Fibroblast of lung (primary cell): Measurements from ENCODE around the gene SLF1. TPM values are rescaled to one million over a fixed set of nuclear protein-coding genes. Genes with fewer than 3 reads are reported as not detected.

Experiments used
- DNase-seq, 2 donors: peaks; one replicate each; pipeline versions ENCODE4 v3.0.0 to v3.0.0-alpha.2; 2010; ENCODE audit warnings: low read depth in 2 of 2
- H2AFZ ChIP-seq: 2 replicates; pipeline ENCODE4 v1.5.1; 2012; ENCODE audit warnings: low read length, control low read depth, inconsistent platforms
- H3K27ac ChIP-seq: 2 replicates; pipeline ENCODE4 v1.5.1; 2011; ENCODE audit warnings: low read length, control low read depth; ENCODE audit not compliant: insufficient read depth
- H3K27me3 ChIP-seq: 2 replicates; pipeline ENCODE4 v1.5.1; 2011; ENCODE audit warnings: mild to moderate bottlenecking, low read length; ENCODE audit not compliant: control insufficient read depth, insufficient read depth
- H3K36me3 ChIP-seq: 2 replicates; pipeline ENCODE4 v1.5.1; 2011; ENCODE audit warnings: low read length; ENCODE audit not compliant: control insufficient read depth, insufficient read depth
- H3K4me1 ChIP-seq: 2 replicates; pipeline ENCODE4 v1.5.1; 2011; ENCODE audit warnings: low read length; ENCODE audit not compliant: control insufficient read depth, insufficient read depth; ENCODE audit errors: extremely low read depth
- H3K4me2 ChIP-seq: 2 replicates; pipeline ENCODE4 v1.5.1; 2011; ENCODE audit warnings: low read length, control low read depth; ENCODE audit not compliant: insufficient read depth; ENCODE audit errors: extremely low read depth
- H3K4me3 ChIP-seq, 4 experiments: fragments of 200-600 bp in 1 of 4; sonication (generic) in 1 of 4; replicated peaks in 1 of 4; 2 replicates each; pipeline ENCODE4 v1.5.1; 2011 to 2016; ENCODE audit warnings: low read length in 4 of 4, low read depth in 3 of 4, mild to moderate bottlenecking in 3 of 4, control low read depth in 2 of 4, inconsistent platforms in 1 of 4, mixed read lengths in 1 of 4; ENCODE audit not compliant: insufficient read depth in 1 of 4; ENCODE audit errors: control extremely low read depth in 1 of 4
- H3K79me2 ChIP-seq: 2 replicates; pipeline ENCODE4 v1.5.1; 2012; ENCODE audit warnings: mild to moderate bottlenecking, low read length, inconsistent platforms; ENCODE audit not compliant: control insufficient read depth, insufficient read depth
- H3K9ac ChIP-seq: 2 replicates; pipeline ENCODE4 v1.5.1; 2011; ENCODE audit warnings: mild to moderate bottlenecking, low read length, control low read depth; ENCODE audit not compliant: insufficient read depth
- H3K9me3 ChIP-seq: 2 replicates; pipeline ENCODE4 v1.5.1; 2012; ENCODE audit warnings: low read depth, low read length; ENCODE audit not compliant: control insufficient read depth, insufficient read depth
- H4K20me1 ChIP-seq: 2 replicates; pipeline ENCODE4 v1.5.1; 2011; ENCODE audit warnings: low read length; ENCODE audit not compliant: control insufficient read depth, insufficient read depth; ENCODE audit errors: extremely low read depth
- CTCF ChIP-seq, 2 donors: IDR thresholded peaks in 1 of 2; conservative IDR thresholded peaks in 1 of 2; 1 replicate in 1 of 2; 2 replicates in 1 of 2; pipeline ENCODE4 v1.5.1; 2011 to 2012; ENCODE audit warnings: low read length in 2 of 2, control low read depth in 1 of 2, inconsistent platforms in 1 of 2, low read depth in 1 of 2, mild to moderate bottlenecking in 1 of 2
- EZH2 ChIP-seq: IDR thresholded peaks from 2 replicates; pipeline ENCODE4 v1.5.1; 2012; ENCODE audit warnings: low read length, control low read depth, mild to moderate bottlenecking; ENCODE audit errors: missing control alignments
- polyA plus RNA-seq, 2 donors: library from polyadenylated mRNA; depleted of rRNA in 1 of 2; stranded (reverse) in 1 of 2; unstranded in 1 of 2; fragments of >200 nt; gene quantifications; 2 replicates each; pipeline ENCODE4 v1.2.1, GENCODE V29; 2011 to 2012; ENCODE audit warnings: missing spikeins in 1 of 2
- total RNA-seq: library from RNA; depleted of rRNA; stranded (reverse); fragments of >200 nt; gene quantifications from 2 replicates; pipeline ENCODE4 v1.2.1, GENCODE V29; 2014

SLF1 gene
- total and polyA plus RNA-seq, 2 donors (not counting 1 experiment from before 2014, with no cell fraction given), result 3.1 to 4.5 TPM

- Histone ChIP-seq H3K4me3 (no peak overlapping the region), H3K27ac (no peak overlapping the region)
- TF ChIP-seq EZH2 (no peak), CTCF (conservative IDR thresholded peaks at IDR 0.05 in 1 of 2, IDR thresholded peaks at IDR 0.05 in 1 of 2; ENCODE audit: low read depth in 1 of 2, low read length in 2 of 2) (no peak)
Observed at GRCh38 chr5:94692581-94692980, 74.1 kb downstream of the SLF1 start.

GRCh38 chr5:94693043-94693822, 74.8 kb downstream of the SLF1 start:
- Histone ChIP-seq H3K4me3 (no peak overlapping the region), H3K4me2 (peak overlapping the region; percentile 50), H4K20me1 (no peaks in the 10 kb centered on the region), H3K9me3 (no peaks in the 10 kb centered on the region), H3K4me1 (peaks cover 8% of the 10 kb centered on the region), H3K36me3 (peaks cover 2% of the 10 kb centered on the region), H3K27ac (no peak overlapping the region), H3K9ac (no peak overlapping the region), H3K27me3 (no peaks in the 10 kb centered on the region), H3K79me2 (no peaks in the 10 kb centered on the region), H2AFZ (no peak overlapping the region)
- DNase-seq, result peak; percentile 86 to 94
- TF ChIP-seq EZH2, result no peak
- TF ChIP-seq CTCF (conservative IDR thresholded peaks at IDR 0.05 in 1 of 2, IDR thresholded peaks at IDR 0.05 in 1 of 2; ENCODE audit: low read depth in 1 of 2, low read length in 2 of 2), result peak; percentile 16 to 44

More at GRCh38 chr5:94692581-94692980, 74.1 kb downstream of the SLF1 start:
- no peak overlapping the region for H3K9ac ChIP-seq
- no peaks in the 10 kb centered on the region for H3K79me2 ChIP-seq
- peaks cover 8% of the 10 kb centered on the region for H3K4me1 ChIP-seq
- no peaks in the 10 kb centered on the region for H3K9me3 ChIP-seq
- peaks cover 2% of the 10 kb centered on the region for H3K36me3 ChIP-seq
- no peaks in the 10 kb centered on the region for H4K20me1 ChIP-seq
- H3K27me3 ChIP-seq, result no peaks in the 10 kb centered on the region
- H2AFZ ChIP-seq, result no peak overlapping the region
- no peak overlapping the region for H3K4me2 ChIP-seq
- DNase-seq, result no peak

GRCh38 chr5:94693845-94694370, 75.4 kb downstream of the SLF1 start:
- no peaks in the 10 kb centered on the region for H3K9me3 ChIP-seq
- H3K4me2 ChIP-seq, result no peak overlapping the region
- TF ChIP-seq EZH2, result no peak
- TF ChIP-seq CTCF (conservative IDR thresholded peaks at IDR 0.05 in 1 of 2, IDR thresholded peaks at IDR 0.05 in 1 of 2; ENCODE audit: low read depth in 1 of 2, low read length in 2 of 2), result no peak
- no peaks in the 10 kb centered on the region for H4K20me1 ChIP-seq
- no peaks in the 10 kb centered on the region for H3K36me3 ChIP-seq
- H3K27ac ChIP-seq, result no peak overlapping the region
- H2AFZ ChIP-seq, result no peak overlapping the region
- H3K4me3 ChIP-seq, result no peak overlapping the region
- no peaks in the 10 kb centered on the region for H3K79me2 ChIP-seq
- DNase-seq, result no peak
- H3K9ac ChIP-seq, result no peak overlapping the region
- peaks cover 8% of the 10 kb centered on the region for H3K4me1 ChIP-seq
- no peaks in the 10 kb centered on the region for H3K27me3 ChIP-seq
